Fibroblast of lung (primary cell): Measurements from ENCODE around the gene ANKRD28. TPM values are rescaled to one million over a fixed set of nuclear protein-coding genes. Genes with fewer than 3 reads are reported as not detected.

ENCODE experiments used
- DNase-seq, 2 donors: peaks; one replicate each; pipeline versions ENCODE4 v3.0.0 to v3.0.0-alpha.2; 2010; ENCODE audit warnings: low read depth in 2 of 2
- H2AFZ ChIP-seq: 2 replicates; pipeline ENCODE4 v1.5.1; 2012; ENCODE audit warnings: low read length, control low read depth, inconsistent platforms
- H3K27ac ChIP-seq: 2 replicates; pipeline ENCODE4 v1.5.1; 2011; ENCODE audit warnings: low read length, control low read depth; ENCODE audit not compliant: insufficient read depth
- H3K27me3 ChIP-seq: 2 replicates; pipeline ENCODE4 v1.5.1; 2011; ENCODE audit warnings: mild to moderate bottlenecking, low read length; ENCODE audit not compliant: control insufficient read depth, insufficient read depth
- H3K36me3 ChIP-seq: 2 replicates; pipeline ENCODE4 v1.5.1; 2011; ENCODE audit warnings: low read length; ENCODE audit not compliant: control insufficient read depth, insufficient read depth
- H3K4me1 ChIP-seq: 2 replicates; pipeline ENCODE4 v1.5.1; 2011; ENCODE audit warnings: low read length; ENCODE audit not compliant: control insufficient read depth, insufficient read depth; ENCODE audit errors: extremely low read depth
- H3K4me2 ChIP-seq: 2 replicates; pipeline ENCODE4 v1.5.1; 2011; ENCODE audit warnings: low read length, control low read depth; ENCODE audit not compliant: insufficient read depth; ENCODE audit errors: extremely low read depth
- H3K4me3 ChIP-seq, 4 experiments: fragments of 200-600 bp in 1 of 4; sonication (generic) in 1 of 4; replicated peaks in 1 of 4; 2 replicates each; pipeline ENCODE4 v1.5.1; 2011 to 2016; ENCODE audit warnings: low read length in 4 of 4, low read depth in 3 of 4, mild to moderate bottlenecking in 3 of 4, control low read depth in 2 of 4, inconsistent platforms in 1 of 4, mixed read lengths in 1 of 4; ENCODE audit not compliant: insufficient read depth in 1 of 4; ENCODE audit errors: control extremely low read depth in 1 of 4
- H3K79me2 ChIP-seq: 2 replicates; pipeline ENCODE4 v1.5.1; 2012; ENCODE audit warnings: mild to moderate bottlenecking, low read length, inconsistent platforms; ENCODE audit not compliant: control insufficient read depth, insufficient read depth
- H3K9ac ChIP-seq: 2 replicates; pipeline ENCODE4 v1.5.1; 2011; ENCODE audit warnings: mild to moderate bottlenecking, low read length, control low read depth; ENCODE audit not compliant: insufficient read depth
- H3K9me3 ChIP-seq: 2 replicates; pipeline ENCODE4 v1.5.1; 2012; ENCODE audit warnings: low read depth, low read length; ENCODE audit not compliant: control insufficient read depth, insufficient read depth
- H4K20me1 ChIP-seq: 2 replicates; pipeline ENCODE4 v1.5.1; 2011; ENCODE audit warnings: low read length; ENCODE audit not compliant: control insufficient read depth, insufficient read depth; ENCODE audit errors: extremely low read depth
- CTCF ChIP-seq, 2 donors: IDR thresholded peaks in 1 of 2; conservative IDR thresholded peaks in 1 of 2; 1 replicate in 1 of 2; 2 replicates in 1 of 2; pipeline ENCODE4 v1.5.1; 2011 to 2012; ENCODE audit warnings: low read length in 2 of 2, control low read depth in 1 of 2, inconsistent platforms in 1 of 2, low read depth in 1 of 2, mild to moderate bottlenecking in 1 of 2
- EZH2 ChIP-seq: IDR thresholded peaks from 2 replicates; pipeline ENCODE4 v1.5.1; 2012; ENCODE audit warnings: low read length, control low read depth, mild to moderate bottlenecking; ENCODE audit errors: missing control alignments
- polyA plus RNA-seq, 2 donors: library from polyadenylated mRNA; depleted of rRNA in 1 of 2; stranded (reverse) in 1 of 2; unstranded in 1 of 2; fragments of >200 nt; gene quantifications; 2 replicates each; pipeline ENCODE4 v1.2.1, GENCODE V29; 2011 to 2012; ENCODE audit warnings: missing spikeins in 1 of 2
- total RNA-seq: library from RNA; depleted of rRNA; stranded (reverse); fragments of >200 nt; gene quantifications from 2 replicates; pipeline ENCODE4 v1.2.1, GENCODE V29; 2014

ANKRD28 gene
- total and polyA plus RNA-seq, 2 donors (not counting 1 experiment from before 2014, with no cell fraction given), result 82.3 to 222 TPM

GRCh38 chr3:15755780-15756179 lies 42.0 kb downstream of the ANKRD28 start:
- H3K27ac ChIP-seq, result no peak overlapping the region
- no peak overlapping the region for H3K4me2 ChIP-seq
- TF ChIP-seq CTCF (conservative IDR thresholded peaks at IDR 0.05 in 1 of 2, IDR thresholded peaks at IDR 0.05 in 1 of 2; ENCODE audit: low read depth in 1 of 2, low read length in 2 of 2) (no peak), EZH2 (no peak)
- no peak overlapping the region for H3K9ac ChIP-seq
- H3K4me1 ChIP-seq, result no peaks in the 10 kb centered on the region
- peaks cover 27% of the 10 kb centered on the region for H3K79me2 ChIP-seq
- peaks cover 3% of the 10 kb centered on the region for H3K36me3 ChIP-seq
- no peak overlapping the region for H2AFZ ChIP-seq
- H3K27me3 ChIP-seq, result no peaks in the 10 kb centered on the region
- H3K4me3 ChIP-seq, result no peak overlapping the region
- DNase-seq, result no peak
- no peaks in the 10 kb centered on the region for H4K20me1 ChIP-seq
- no peaks in the 10 kb centered on the region for H3K9me3 ChIP-seq

GRCh38 chr3:15755181-15755580 lies 42.6 kb downstream of the ANKRD28 start:
- TF ChIP-seq EZH2, result no peak
- TF ChIP-seq CTCF (conservative IDR thresholded peaks at IDR 0.05 in 1 of 2, IDR thresholded peaks at IDR 0.05 in 1 of 2; ENCODE audit: low read depth in 1 of 2, low read length in 2 of 2), result no peak
- peak in 1 of 2 donors; percentile 51 for DNase-seq
- H3K27ac ChIP-seq, result no peak overlapping the region
- peaks cover 4% of the 10 kb centered on the region for H3K4me1 ChIP-seq
- H3K9ac ChIP-seq, result no peak overlapping the region
- no peak overlapping the region for H2AFZ ChIP-seq
- H3K27me3 ChIP-seq, result no peaks in the 10 kb centered on the region
- no peaks in the 10 kb centered on the region for H3K9me3 ChIP-seq
- H3K36me3 ChIP-seq, result peaks cover 3% of the 10 kb centered on the region
- H3K79me2 ChIP-seq, result peaks cover 27% of the 10 kb centered on the region
- no peak overlapping the region for H3K4me2 ChIP-seq
- H4K20me1 ChIP-seq, result no peaks in the 10 kb centered on the region
- no peak overlapping the region for H3K4me3 ChIP-seq

GRCh38 chr3:15754047-15754446 lies 43.7 kb downstream of the ANKRD28 start:
- no peaks in the 10 kb centered on the region for H3K27me3 ChIP-seq
- no peak overlapping the region for H2AFZ ChIP-seq
- peaks cover 22% of the 10 kb centered on the region for H3K79me2 ChIP-seq
- H3K4me1 ChIP-seq, result peaks cover 4% of the 10 kb centered on the region
- no peak overlapping the region for H3K9ac ChIP-seq
- DNase-seq, result peak; percentile 38 to 57
- H3K4me3 ChIP-seq, result no peak overlapping the region
- TF ChIP-seq CTCF (conservative IDR thresholded peaks at IDR 0.05 in 1 of 2, IDR thresholded peaks at IDR 0.05 in 1 of 2; ENCODE audit: low read depth in 1 of 2, low read length in 2 of 2) (no peak), EZH2 (no peak)
- no peak overlapping the region for H3K4me2 ChIP-seq
- peaks cover 3% of the 10 kb centered on the region for H3K36me3 ChIP-seq
- no peaks in the 10 kb centered on the region for H4K20me1 ChIP-seq
- no peaks in the 10 kb centered on the region for H3K9me3 ChIP-seq
- H3K27ac ChIP-seq, result peak overlapping the region; percentile 38
